NCI-H1694 (cell line): ENCODE results near the gene ELMO2.
A peak's percentile ranks its signal among the peaks of the same experiment; 100 is the strongest.

Experiments
- DNase-seq: peaks from one replicate; lab custom pipeline; 2025; lab: John Stamatoyannopoulos, UW

ELMO2 gene

DNA sequence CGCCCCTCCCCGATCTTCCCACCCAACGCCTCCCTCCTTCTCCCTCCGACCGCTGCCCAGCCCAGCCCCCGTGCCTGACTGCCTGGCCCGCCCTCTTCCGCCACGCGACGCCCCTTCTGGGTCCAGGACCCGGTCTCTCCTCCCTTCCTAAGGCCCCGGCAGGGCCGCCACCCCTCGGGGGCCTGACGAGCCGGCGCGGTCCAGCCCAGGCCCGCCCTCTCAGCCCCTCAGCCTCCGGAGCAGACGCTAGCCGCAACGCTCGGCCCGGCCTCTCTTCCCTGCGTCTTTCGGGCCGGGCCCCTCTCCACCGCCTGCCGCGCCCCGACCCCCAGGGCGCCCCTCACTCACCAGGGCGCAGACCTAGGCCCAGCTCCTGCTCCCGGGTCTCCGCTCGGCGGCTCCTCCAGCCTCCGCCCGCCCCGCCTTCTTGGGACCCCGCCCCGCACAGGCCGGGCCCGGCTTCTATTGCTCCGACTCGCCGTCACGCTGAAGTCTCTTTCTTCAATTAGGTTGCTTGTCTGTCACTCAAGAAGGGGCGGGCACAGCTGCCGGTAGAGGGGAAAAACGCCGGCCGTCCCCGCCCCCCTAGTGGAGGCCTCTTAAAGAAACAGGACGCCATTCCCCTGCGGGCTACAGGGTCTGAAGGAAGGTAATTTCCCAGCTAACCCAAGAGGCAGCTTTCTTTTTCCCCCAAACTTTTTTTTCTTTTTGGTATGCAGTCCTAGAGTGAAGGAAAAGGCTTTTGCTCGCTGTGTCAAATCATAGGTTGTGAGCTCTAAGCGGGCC lies at the start of gene ELMO2:
Gene ELMO2 (minus strand): TSS at position 416 of the 786 bp plus-strand sequence. CDS start 12,133 bp downstream, outside the sequence.
- peak; percentile 93 for DNase-seq

- no peak for DNase-seq
Observed at GRCh38 chr20:46455729-46456128, 49.3 kb upstream of the ELMO2 start.

- DNase-seq = no peak
Observed at GRCh38 chr20:46446851-46447250, 40.4 kb upstream of the ELMO2 start.

DNA sequence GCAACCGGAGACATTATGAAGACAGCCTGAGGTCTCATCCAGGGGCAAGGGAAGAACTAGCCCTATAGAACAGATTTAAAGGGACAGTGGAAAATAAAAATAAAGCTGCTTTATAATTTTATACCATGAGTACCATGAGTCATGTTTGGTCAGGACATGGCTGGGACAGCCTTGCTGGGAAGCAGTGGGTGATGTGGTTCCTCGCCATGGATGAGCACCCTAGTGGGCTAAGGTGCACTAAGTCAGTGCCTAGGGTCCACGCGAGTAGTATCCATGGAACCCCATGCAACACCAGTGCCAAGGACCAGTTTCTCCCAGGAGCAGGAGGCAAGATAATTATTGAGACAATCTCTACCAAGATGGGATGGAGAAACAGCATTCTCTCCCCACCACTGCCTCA lies 33.4 kb upstream of the ELMO2 start:
- no peak for DNase-seq

GRCh38 chr20:46438156-46438750 lies 31.8 kb upstream of the ELMO2 start:
- peak; percentile 78 for DNase-seq

GRCh38 chr20:46435146-46435545 lies 28.7 kb upstream of the ELMO2 start:
- DNase-seq = no peak

- peak; percentile 10 for DNase-seq
Observed at GRCh38 chr20:46434597-46434996, 28.2 kb upstream of the ELMO2 start.

GRCh38 chr20:46433051-46433450 lies 26.6 kb upstream of the ELMO2 start:
- DNase-seq = no peak

GRCh38 chr20:46430921-46431712 lies 24.7 kb upstream of the ELMO2 start:
- DNase-seq = no peak

DNA sequence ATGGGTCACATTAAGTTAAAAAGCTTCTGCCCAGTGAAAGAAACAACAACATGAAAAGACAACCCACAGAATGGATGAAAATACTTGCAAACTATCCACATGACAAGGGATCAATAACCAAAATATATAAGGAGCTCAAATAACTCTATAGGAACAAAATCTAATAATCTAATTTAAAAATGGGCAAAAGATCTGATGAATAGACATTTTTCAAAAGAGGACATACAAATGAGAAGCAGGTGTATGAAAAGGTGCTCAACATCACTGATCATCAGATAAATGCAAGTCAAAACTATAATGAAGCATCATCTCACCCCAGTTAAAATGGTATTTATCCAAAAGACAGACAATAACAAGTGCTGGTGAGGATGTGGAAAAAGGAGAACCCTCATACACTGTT lies 21.0 kb upstream of the ELMO2 start:
- DNase-seq = no peak

GRCh38 chr20:46423882-46424482 lies 17.6 kb upstream of the ELMO2 start:
- no peak for DNase-seq

GRCh38 chr20:46423342-46423741 lies 16.9 kb upstream of the ELMO2 start:
- DNase-seq = no peak

GRCh38 chr20:46420878-46421277 lies 14.5 kb upstream of the ELMO2 start:
- no peak for DNase-seq

DNA sequence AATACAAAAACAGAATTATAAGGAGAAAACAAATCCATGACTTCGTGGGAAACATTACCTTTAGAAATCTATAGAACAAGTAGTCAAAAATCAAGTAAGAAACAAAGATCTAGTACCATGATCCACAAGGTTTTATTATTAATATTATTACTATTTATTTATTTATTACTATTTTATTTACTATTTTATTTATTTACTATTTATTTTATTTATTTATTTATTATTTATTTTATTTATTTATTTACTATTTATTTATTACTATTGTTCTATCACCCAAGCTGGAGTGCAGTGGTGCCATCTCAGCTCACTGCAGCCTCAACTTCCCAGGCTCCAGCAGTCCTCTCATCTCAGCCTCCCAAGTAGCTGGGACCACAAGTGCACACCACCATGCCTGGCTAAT lies 13.5 kb upstream of the ELMO2 start:
- DNase-seq = no peak

GRCh38 chr20:46416839-46417238 lies 10.4 kb upstream of the ELMO2 start:
- no peak for DNase-seq

GRCh38 chr20:46416421-46416820 lies 10.0 kb upstream of the ELMO2 start:
- DNase-seq = no peak

GRCh38 chr20:46415773-46416172 lies 9.4 kb upstream of the ELMO2 start:
- DNase-seq = no peak

DNA sequence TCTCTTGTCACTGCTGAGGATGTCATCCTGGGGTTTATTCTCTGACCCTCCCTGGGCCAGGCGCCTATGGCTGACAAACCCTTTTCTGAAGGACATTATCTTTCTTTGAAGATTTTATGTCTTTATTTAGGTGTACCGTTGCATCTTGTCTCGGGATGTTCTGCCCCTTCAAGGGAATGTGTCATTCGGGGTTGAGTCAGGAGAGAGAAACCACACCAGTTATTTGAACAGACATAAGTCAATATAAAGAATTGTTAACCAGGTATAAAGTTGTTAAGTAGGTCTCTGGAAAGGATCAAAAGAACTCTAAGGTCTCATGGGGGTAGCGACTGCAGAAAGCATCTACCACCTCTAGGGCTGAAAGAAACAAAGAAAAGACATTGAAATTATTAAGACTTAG lies 8.2 kb upstream of the ELMO2 start:
- no peak for DNase-seq

- no peak for DNase-seq
Observed at GRCh38 chr20:46411637-46412036, 5.2 kb upstream of the ELMO2 start.

GRCh38 chr20:46408281-46408731 lies 1.9 kb upstream of the ELMO2 start:
- DNase-seq = no peak

DNA sequence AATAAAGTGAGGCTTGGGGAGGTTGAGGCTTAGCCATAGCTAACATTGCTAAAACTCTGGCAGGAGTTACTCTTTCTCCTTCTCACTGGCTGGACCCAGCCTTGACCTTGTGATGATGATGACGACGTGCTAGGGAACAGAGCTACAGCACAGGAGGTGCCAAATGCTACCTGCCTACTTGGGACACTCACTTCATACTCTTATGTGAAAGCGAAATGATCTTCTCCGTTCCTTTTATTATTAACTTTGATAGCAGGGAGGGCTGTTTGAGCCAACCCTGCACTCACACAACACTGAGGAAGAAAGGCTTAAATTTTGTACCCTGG lies 1.2 kb upstream of the ELMO2 start:
- DNase-seq = no peak

DNA sequence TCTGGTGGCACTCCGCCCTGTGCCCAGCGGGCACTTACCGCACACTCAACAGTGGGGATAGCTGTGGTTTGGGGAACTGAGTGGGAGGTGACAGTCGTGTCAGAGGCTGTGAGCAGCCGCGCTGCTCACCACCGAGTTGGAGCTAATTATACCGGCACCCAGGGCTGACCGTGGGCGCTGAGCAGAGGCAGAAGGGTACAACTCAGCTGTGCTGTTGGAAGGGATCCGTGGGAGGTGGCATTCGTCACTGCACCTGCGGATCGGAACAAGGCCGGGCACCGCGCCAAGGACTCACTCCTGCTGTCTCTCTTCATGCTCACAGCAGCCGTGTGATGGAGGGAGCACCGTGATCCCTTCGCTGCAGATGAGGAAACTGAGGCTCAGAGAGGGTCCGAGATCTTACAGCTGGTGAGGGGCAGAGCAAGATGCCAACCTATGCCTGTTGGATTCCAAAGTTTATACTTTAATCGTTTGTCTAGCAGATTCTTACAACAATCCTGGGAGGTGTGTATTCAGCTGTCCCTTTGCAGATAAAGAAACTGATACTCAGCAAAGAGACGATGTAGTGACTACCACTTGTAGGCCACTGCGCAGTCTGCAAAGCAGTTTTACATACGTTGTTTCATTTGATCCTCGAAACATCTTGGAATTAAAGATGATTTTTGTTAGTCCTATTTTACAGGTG lies 713 bp upstream of the ELMO2 start:
- DNase-seq = peak; percentile 20
